Amniotic epithelial cell (primary cell): ENCODE data around the gene TEAD4.

Experiments
- DNase-seq: peaks from one replicate; pipeline ENCODE4 v3.0.0-alpha.2; 2010; ENCODE audit warnings: low read depth

Gene TEAD4

DNA sequence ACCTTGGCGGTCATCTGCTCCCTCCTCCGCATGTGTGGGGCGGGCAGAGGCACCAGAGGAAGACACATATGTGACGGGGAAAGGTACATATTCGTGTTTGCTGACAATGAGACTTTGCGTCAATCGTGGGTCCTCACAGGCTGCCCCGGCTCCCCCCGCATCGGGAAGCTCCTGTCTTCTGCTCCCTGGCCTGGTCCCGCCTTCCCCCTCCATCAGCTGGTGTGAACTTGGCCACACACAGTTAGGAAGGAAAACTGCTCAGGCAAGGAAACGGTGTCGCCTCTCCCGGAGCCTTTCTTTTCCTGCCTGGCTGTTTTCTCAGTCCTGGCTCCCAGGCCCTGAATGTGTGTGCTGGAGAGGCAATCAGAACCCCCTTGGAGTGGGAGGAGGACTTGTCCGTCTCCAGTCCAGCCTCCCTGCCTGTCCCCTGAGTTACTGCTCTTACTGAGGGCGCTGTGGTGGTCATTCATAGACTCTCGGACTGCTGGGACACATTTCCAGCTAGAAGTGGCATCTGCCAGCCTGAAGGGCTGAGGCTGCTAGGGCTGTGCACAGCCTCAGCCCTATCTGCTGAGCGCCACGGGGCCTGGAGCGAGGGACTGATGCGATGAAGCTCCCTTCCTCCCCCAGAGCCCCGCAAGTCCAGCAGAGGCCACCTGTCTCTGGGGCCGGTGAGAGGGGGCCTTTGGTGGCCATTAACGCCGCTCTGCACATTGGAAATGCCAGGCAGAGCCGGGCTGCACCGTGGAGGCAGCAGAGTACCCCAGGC lies 73.8 kb downstream of the TEAD4 start:
- DNase-seq, result no peak

DNA sequence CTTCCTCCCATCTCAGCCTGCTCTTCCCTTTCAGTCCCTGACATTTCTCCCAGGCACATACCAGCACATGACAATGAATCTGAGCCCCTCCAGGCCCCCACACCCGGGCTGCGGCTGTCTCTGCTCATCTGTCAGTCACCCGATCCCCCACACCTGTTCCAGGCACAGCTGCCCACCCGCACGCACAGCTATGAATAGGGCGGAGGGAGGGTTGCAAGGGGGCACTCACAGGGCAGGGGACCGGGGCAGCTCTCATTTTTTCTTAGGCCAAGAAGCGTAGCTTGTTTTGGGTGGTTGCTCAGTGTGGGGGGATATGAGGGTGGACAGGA lies 74.3 kb downstream of the TEAD4 start:
- DNase-seq, result no peak

DNA sequence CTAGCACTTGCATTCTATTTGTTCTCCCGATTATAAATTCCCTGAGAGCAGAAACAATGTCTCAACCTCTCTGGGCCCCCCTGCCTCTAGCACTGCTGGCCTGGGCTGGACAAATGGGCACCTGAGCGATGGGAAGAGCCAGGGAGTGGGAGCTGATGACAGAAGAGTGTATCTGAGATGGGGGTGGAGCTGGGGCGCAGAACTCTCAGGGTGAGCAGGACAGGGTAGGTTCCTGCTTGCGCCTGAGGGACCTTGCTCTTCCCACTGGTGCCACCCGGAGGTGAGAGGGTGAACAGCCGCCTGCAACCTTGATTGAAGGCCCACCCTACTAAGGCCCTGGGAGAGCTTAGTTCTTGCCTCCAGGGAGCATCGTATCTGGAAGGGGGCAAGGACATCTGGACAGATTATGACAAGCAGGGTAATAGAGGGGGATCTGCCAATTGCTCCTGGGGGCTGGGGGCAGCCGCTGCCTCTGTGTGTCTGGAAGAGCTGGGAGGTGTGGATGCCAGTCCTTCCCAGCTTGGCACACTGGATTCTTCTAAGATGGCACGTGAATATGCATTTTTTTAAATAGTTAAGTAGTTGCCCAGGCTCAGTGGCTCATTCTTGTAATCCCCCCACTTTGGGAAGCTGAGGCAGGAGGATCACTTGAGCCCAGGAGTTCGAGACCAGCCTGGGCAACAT lies 75.0 kb downstream of the TEAD4 start:
- DNase-seq, result peak; percentile 68

DNA sequence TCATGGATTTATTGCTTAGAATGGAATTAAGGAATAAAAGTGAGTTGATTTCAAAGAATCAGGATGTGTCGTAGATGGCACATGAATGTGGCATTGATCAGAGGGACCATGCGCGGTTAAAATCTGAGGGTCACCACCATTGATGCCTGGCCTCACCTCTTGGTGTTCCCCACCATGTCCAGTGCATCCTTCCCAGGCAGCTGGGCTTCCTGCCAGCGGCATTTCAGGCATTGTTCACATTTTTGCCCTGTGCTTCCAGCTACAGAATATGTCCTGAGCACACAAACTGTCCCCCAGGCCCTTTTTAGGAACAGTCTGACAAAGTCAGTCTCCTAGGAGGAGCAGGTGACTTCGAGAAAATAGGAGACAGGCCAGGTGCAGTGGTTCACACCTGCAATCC lies 76.0 kb downstream of the TEAD4 start:
- DNase-seq, result no peak

DNA sequence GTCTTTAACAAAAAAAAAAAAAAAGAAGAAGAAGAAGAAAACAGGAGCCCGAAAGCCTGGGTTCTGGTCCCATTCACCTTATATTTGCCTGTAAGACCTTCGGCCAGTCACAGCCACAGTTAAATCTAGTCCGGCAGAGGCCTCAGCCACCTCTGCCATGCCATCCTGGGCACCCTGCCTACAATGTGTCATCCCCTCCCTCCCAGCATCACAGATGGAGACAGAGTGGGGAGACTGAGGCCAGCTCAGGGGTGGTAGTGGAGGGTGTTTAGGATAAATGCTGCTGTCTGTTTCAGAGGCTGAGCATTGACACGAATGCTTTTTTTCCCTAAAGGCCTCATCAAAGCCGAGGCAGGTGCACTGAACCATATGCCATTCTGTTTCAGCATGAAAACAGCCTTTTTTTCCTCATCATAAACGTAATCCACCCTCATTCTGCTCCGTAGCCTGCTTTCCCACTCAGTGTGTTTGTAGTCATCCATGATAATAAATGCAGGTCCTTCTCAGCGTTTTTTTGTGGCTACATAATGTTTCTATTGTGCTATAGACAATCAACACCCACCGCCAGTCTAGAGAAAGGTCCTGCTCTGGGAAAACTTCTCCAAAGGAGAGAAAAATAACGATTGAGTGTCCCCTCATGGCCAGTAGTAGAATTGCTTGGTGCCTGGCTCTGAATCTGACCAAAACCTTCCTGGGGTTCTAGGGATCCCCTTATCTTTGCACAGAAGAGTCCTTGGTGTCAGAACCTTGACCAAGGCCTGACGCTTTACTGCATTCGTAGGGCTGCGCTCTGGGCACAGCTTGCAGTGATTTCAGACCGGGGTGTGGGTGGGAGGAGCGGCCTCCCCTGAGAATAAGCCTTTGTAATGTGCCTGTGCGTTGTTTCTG lies 76.9 kb downstream of the TEAD4 start:
- peak; percentile 22 for DNase-seq

DNA sequence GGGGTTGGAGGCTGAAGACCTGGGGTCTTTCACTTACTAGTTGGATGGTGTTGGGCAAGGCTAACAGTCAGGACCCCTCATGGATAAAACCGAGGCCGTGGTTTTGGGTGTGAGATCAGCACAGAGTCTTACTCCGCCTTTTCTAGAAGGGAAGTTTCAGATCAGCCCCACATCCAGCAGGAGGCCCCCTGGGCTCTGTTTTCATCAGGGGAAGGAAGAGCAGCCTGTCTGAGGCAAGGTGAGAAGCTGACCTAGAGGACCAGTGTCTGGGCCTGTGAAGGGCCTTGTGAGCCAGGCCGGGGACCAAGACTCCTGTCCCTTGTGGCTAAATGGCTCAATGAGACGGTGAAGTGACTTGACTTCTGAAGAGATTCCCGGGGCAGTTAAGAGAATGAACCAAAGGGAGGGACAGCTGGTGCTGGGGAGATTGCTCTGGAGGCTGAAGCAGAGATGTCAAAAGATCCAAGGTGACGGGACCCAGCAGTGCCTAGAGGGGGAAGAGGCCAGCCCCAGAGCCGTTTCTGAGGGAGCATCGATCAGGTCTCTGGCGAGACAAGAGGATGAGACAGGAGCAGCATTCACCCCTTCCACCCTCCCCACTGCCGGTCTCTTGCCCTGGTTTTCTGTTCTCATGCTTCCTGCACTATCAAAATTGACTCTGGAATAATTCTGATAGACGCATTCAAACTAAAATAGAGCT lies 77.9 kb downstream of the TEAD4 start:
- no peak for DNase-seq

DNA sequence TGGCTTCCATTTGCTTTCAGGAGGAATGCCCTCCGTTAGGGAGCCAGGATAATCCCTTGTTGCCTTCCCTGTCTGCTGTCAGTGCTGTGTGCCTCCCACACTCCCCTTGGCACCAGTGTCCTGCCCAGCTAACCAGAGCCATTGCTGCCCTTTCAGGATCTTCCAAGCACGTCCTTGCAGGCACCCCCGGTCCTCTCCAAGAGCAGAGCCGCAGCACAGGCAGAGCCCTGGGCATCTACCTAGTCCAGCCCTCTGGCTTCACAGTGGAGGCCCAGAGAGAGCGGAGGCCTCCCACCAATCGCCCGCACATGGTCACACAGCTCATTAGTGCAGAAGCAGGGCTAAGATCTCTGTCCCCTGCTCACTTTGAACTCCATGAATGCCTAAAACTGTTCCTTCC lies 79.0 kb downstream of the TEAD4 start:
- DNase-seq, result no peak

DNA sequence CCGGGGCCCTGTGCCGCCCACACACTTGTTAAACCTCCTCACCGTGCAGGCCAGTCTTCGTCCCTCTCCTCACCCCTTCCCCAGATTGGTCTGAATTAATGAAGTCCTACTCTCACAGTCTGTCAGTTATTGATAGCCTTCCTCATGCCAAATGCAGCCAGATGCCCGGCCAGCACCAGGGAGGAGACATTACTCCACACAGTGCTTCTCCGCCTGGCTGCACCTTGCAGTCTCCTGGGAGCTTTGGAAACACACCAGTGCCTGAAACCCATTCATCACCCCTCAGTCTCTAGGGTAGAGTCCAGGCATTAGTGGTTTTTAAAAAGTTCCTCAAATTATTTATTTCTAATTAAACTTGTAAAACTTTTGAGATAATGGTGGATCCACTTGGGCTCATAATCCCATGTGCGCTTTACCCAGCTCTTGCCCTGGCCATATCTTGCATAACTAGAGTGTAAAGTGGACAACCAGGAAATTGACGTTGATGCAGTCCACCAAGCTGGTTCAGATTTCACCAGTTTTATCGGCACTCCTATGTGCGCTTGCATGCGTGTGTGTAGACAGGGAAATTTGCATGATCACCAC lies 79.8 kb downstream of the TEAD4 start:
- DNase-seq, result no peak

DNA sequence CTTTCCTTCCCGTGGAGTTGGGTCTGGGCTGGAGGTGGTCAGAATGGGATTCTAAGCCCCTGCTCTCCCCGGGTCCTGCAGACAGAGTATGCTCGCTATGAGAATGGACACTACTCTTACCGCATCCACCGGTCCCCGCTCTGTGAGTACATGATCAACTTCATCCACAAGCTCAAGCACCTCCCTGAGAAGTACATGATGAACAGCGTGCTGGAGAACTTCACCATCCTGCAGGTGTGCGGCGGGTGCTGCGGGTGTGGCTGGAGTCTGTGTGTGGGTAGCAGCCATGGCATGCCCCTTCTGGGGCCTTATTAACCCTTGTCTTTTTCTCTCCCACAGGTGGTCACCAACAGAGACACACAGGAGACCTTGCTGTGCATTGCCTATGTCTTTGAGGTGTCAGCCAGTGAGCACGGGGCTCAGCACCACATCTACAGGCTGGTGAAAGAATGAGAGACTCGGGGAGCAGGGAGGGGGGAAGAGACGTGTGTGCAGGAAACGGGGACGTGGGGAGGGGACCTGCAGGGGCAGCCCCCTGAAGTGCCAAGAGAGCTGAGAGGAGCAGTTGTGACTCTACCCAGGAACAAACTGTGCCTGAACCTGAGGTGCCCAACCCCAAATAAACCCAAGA lies 80.9 kb downstream of the TEAD4 start:
- DNase-seq, result no peak

DNA sequence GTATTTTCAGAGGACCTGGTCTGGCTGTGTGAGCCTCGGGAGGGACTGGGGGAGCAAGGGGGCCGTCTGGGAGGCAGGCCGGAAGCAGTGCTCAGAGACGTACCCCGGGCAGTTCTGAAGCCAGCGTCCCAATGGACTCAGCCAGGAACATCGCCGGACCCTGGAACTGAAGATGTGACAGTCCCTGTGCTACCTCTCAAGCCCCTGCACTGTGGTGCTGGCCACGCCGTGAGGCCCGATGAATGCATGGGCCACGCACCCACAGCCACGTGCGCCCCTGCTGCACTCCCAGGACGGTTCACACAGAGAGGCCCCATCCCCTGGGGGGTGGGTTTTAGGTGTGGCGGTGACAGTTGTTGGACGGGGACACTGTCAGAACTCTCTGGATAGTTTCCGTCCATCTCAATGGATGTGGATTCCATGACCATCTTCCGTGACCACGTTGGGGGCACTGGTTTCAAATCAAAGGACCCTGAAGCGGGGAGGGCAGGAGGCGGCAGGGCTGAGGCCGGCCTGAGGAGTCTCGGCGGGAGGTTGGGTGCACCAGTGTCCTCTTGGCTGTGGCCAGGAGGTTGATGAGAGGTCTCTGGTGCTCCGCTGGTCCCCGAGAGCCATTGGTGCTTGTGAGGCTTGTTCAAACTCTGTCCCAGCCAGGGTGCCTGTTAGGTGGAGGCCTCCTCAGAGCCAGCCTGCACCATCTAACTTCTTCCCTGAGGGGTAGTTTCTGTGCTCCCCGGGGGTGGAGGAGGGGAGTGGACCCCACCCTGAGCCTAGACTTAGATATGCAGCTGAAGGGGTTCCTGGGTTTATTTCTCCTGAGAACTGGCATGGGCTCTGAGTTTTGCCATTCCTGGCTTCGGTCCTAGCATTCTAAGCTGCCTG lies 81.7 kb downstream of the TEAD4 start:
- no peak for DNase-seq

DNA sequence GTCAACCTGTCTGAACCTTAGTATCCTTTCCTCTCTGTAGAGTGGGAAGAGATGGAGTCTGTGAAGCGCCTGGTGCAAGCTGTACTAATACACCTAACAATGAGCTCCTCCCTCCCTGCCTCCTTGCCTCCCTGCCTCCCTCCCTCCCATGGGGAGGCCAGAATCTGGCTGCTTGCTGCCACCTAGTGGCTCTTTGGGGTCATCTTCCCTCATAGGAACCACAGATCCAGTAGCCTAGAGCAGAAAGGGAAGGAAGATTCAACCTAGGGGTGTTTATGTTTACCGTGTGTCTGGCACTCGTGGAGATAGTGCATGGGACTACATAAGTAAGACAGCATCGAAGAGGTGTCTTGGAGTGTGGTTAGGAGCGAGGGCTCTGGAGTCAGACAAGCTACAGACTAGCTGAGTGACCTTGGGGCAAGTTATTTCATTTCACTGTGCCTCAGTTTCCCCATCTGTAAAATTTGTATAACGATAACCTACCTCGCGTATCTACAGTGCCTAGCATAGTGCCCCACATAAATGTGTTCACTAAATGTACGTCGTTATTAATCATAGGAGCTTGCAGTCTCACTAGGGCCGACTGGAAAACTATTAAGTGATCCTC lies 82.5 kb downstream of the TEAD4 start:
- peak; percentile 74 for DNase-seq

DNA sequence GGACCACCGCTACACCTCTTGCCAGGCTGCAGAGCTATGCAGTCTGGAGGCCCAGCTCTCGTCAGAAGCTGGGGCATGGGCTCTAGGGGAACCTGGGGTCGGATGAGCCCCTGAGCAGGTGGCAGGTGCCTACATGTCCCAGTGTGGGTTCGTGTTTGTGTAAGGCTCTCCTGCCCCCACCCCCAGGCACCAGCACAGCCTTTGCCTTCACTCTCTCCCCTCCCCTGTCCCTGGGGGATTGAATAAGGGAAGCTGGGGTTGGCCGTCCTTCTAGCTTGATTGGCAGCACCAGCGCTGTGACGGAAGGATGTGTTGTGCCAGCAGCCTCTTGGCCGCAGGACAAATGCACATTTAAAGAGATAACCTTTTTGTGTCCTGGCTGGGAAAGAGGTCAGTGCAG lies 83.2 kb downstream of the TEAD4 start:
- DNase-seq, result no peak

DNA sequence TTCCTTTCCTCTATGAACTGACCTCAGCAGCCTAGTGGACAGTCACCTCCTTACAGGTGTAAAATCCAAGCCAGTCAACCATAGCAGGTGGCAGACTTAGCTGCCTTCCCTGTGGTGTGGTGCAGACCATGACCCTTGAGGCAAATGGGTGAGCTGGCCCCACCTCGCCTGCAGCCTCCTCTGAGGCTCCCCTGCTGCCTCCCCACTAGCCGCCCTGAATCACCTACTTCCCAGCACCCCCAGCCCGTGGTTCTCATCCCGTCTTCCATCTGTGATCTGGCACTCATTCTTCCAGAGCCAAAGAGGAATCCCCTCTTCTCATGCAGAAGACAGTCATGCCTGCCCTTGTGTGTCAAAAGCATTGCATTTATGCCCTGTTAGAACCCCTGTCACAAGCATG lies 83.6 kb downstream of the TEAD4 start:
- no peak for DNase-seq

DNA sequence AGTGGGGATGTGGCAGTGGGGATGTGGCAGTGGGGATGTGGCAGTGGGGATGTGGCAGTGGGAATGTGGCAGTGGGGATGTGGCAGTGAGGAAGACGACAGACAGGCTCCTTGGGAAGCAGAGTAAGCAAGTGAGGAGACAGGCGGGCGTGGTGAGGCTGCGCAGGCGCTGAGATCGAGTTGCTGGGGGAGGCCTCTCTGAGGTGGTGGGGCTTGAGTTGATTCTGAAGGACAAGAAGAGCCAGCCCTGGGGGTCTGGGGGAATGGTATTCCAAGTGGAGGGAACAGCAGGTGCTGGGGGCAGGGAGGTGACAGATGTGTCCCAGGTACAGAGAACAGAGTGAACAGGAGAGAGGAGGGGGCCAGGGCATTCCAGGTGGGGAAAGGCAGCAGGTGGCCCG lies 84.2 kb downstream of the TEAD4 start:
- DNase-seq, result no peak

DNA sequence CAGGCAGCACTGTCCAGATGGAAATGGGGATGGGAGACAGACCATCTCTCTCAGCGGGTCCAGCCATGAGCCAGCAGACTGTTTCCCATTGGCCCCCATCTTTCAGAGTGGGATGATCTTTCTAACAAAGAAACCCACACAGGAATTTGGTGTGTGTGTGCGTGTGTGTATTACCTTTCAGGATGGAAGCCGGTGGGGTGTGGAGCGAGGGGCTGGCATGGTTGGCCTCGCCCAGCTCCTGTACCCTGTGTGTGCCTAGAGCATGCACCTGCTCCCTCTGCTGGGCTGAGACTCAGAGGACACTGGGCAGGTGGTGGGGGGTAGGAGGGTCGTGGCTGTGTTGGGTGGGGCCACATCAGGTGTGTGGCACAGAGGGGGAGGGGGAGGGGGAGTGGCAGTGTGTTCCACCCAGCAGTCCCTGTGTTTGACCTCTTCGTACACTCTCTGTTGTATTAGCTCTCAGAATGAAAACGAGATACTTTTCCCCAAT lies 85.0 kb downstream of the TEAD4 start:
- DNase-seq, result no peak

DNA sequence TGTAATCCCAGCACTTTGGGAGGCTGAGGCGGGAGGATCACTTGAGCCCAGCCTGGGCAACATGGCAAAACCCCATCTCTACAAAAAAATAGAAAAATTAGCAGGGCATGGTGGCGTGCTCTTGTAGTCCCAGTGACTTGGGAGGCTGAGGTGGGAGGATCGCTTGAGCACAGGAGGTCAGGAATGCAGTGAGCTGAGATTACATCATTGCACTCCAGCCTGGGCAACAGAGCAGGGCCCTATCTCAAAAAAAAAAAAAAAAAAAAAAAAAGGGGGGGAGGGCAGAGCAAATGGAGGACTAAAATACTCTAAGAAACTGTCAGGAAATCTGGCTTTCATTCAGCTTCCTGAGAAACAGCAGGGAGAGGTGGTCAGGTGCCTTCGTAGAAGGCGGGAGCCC lies 86.3 kb downstream of the TEAD4 start:
- DNase-seq, result no peak

DNA sequence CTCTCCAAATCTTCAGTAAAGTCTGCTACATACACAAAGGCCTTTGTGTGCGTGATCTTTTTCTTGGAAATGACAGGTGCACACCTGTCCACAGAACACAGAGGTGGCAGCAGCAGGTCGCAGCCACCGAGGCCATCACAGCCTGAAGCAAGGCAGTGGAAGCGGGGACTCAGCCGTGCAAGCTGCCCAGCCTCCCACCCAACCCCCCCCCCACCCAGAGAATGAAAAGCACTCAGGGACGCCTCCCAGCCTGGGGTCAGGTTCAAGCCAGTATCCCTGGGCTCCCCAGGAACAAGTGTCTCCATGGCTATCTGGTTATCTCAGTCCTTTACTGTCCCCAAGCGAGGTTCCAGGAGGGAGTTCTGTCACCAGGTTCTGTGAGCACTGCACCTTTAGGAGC lies 86.8 kb downstream of the TEAD4 start:
- DNase-seq, result no peak

DNA sequence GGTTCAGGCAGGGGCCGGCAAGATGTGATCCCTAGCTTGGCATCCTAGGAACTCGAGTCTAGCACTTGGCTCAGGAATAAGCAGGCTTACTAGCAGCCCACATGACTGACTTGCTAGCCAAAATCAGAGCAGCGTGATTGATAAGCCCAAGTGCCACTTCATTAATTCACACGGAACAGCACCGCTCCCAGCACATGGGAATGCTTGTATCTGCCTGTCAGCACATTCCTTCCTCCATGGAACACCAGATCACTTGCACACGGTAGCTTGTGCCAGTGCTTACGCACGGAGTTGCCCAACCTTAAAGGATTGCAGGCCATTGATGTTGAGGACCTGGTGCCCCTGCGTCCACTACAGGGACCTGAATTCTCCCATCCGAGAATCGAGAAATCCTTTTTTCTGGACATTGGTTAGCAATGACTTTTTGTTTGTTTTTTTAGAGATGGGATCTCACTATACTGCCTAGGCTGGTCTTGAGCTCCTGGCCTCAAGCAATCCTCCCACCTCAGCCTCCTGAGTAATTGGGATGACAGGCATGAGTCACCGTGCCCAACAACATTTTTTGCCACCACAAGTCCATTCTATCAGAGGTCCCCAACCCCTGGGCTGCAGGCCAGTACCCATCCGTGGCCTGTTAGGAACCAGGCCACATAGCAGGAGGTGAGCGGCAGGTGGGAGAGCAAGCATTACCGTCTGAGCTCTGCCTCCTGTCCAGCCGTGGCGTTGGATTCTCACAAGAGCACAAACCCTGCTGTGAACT lies 87.4 kb downstream of the TEAD4 start:
- peak; percentile 78 for DNase-seq

DNA sequence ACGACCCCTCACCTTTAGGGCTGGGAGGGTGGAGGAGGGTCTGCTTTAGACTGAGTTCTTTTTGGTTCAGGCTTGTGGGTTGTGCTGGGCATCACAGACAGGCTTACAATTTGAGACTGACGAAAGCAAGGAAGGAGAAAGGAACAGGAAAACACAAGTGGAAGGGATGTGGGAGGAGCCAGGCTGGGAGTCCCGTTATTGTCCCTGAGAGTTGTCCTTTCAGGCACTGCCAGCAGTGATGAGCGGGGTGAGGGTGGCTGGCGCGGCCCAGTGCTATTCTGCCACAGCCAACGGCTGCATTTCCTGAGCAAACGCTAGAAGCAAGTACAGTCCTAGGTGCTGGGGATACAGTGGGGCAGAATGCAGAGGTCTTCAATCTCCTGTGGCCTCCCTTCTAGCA lies 88.8 kb downstream of the TEAD4 start:
- no peak for DNase-seq
